GM19193 (cell line): ENCODE data around the gene MST1.

Experiments
- POLR2A ChIP-seq: IDR thresholded peaks from 4 replicates; pipeline ENCODE4 v1.6.1; 2011; ENCODE audit not compliant: insufficient read depth, insufficient read length; ENCODE audit errors: extremely low read depth

Gene MST1

GRCh38 chr3:49721896-49722781 is 32.9 kb upstream of the MST1 start:
- peak; percentile 31 for TF ChIP-seq POLR2A

- no peak for TF ChIP-seq POLR2A
Observed at GRCh38 chr3:49721596-49721895, 32.3 kb upstream of the MST1 start.

- TF ChIP-seq POLR2A = no peak
Observed at GRCh38 chr3:49720855-49721595, 31.8 kb upstream of the MST1 start.

GRCh38 chr3:49719214-49719884 is 30.1 kb upstream of the MST1 start, which contains the start of gene AMIGO3:
Gene AMIGO3, minus strand, starts transcription at chr3:49719684. Its CDS starts 219 bp downstream, at chr3:49719465.
- peak; percentile 76 for TF ChIP-seq POLR2A

- no peak for TF ChIP-seq POLR2A
Observed at GRCh38 chr3:49718858-49719213, 29.6 kb upstream of the MST1 start.

DNA sequence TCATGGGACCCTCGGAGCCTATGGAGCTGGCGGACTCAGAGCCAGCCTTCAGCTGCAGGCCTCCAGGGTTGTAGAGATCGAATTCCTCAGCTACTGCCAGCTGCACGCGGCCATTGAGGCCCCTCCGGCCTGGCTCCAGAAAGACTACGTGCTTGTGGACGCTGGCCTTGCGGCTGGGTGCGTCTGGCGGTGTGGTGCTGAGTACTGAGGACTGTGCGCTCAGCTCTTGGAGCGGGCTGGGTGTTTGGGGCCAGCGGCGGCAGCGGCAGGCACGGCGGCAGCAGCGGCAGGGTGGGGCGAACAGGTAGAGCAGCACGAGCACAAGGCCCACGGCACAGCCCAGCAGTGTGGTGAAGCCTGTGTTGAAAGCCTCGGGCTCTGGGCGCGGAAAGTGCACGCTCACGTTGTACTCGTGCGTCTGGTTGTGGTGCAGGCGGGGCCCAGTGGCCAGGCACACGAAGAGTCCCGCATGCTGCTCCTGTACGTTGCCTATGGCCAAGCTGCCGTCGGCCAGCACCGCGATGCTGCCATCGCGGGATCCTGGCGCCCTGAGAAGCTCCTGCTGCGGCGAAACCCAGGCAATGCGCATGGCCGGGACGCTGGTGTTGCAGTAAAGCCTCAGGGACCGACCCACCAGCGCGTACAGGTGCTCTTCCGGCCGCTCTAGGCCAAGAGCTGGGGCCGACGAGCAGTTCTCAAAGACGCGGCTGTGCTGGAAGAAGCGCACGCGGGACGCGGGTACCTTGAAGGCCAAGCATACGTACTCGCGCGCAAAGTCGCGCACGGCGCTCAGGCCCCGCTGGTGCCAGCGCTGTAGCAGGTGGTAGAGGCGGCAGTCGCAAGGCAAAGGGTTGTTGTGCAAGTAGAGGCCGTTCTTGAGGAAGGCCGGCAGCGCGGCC is 28.9 kb upstream of the MST1 start:
- TF ChIP-seq POLR2A = no peak

- TF ChIP-seq POLR2A = peak; percentile 10
Observed at GRCh38 chr3:49717211-49717958, 28.1 kb upstream of the MST1 start.

GRCh38 chr3:49716691-49717210 is 27.5 kb upstream of the MST1 start:
- TF ChIP-seq POLR2A = peak; percentile 14

DNA sequence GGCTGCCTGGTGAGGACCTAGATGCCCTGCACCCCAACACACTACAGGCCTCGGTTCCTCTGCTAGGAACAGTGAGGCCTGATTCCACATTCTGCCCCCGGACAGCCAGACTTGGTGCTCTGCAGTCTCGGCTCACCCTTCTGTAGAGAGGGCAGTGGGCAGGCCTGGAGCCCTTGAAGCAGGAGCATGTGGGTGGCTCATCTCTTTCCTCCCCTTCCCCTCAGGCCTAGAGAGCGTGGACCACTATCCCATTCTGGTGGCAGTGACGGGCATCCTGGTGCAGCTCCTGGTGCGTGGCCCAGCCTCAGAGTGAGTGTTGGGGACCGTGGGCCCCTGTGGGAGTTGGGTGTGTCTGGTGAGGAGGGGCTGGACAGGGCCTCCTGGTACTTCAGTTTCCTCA is 26.9 kb upstream of the MST1 start:
- peak; percentile 4 for TF ChIP-seq POLR2A

- peak; percentile 7 for TF ChIP-seq POLR2A
Observed at GRCh38 chr3:49715611-49716121, 26.4 kb upstream of the MST1 start.

DNA sequence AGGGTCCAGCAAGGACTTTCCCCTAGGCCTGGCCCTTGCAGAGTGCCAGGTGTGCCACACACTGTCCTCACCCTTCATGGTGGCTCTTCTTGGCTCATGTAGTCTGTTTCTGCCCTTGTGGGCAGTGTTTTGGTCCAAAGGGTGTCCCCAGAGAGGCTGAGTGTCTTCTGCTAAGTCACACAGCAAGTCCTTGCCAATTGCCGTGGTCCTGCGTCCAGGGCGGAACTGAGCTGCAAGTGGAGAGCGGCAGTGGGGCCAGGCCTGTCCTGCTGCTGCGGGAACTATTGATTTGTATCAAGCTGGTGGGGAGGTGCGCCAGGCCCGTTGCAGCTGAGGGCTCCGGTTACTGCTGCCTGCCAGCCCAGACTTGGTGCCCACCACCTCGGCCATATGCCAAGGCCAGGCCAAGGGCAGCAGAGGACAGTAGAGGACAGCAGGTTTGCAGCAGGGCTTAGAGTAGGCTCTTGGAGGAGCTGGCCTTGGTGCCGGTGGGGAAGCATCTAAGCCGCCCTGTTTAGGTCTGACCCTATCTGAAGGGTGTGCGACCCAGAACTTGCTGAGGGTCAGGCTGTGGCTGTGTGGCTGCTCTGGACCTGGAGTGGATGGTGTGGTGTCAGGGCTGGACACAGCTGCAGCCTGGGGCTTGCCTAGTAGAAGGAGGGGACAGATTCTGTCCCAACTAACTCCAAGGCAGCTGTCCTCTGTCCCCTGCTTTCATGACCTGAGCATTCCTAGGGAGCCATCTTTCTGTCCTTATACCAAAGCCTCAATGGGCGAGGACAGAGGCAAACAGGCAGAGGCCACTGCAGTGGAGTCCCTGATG is 25.7 kb upstream of the MST1 start:
- TF ChIP-seq POLR2A = no peak

DNA sequence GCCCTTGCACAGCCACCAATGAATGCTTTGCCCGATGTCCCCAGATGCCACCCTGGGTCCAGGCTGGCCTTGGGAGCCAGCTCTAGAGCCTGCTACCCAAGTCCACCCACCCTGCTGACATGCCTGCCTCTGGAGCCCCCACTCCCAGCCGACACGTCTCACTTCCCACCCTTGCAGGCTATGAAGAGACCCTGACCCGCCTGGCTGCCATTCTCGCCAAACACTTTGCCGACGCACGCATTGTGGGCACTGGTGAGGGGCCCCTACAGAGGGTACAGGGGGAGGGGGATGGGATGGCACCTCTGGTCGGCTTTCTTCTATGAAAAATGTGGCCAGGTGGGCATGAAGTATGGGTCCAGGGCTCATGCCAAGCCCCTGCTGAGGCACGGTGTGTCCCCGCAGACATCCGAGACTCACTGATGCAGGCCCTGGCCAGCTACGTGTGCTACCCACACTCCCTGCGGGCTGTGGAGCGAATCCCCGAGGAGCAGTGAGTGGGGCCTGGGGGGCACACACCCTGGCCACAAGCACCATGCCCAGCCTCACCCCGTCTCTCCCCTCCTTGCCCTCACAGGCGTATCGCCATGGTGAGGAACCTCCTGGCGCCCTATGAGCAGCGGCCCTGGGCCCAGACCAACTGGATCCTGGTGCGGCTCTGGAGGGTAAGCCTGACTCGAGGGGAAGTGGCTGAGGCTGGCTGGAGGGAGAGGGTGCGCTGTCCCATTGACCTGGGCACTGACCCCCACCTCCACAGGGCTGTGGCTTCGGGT is 24.2 kb upstream of the MST1 start:
- TF ChIP-seq POLR2A = no peak

- TF ChIP-seq POLR2A = no peak
Observed at GRCh38 chr3:49712631-49713317, 23.5 kb upstream of the MST1 start.
